ENCODE results near the gene KHDRBS2.

Gene KHDRBS2

DNA sequence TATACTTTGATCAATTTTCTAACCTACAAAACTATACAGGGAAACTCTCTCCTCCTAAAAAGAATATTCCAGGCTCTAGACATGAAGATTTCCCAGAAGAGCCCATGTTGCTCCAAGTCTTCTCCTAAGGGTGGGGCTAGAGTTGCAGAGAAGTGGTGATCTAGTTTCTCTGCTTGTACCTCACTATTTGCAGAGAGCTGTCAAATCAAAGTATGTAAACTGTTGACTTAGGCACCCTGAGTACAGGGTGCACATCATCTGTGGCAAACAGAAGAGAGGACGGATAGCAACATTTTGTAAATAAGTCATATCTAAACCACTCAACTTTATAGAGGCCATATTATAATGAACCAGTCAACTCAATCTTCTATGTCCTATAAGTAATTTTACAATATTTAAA lies 250.1 kb downstream of the KHDRBS2 start:
- no peak for DNase-seq (ENCODE audit: low read depth)

GRCh38 chr6:62013719-62014118 lies 272.3 kb downstream of the KHDRBS2 start:
- no peak for DNase-seq (ENCODE audit: low read depth)

- DNase-seq (ENCODE audit: low read depth) = no peak
Observed at GRCh38 chr6:62009445-62009844, 276.6 kb downstream of the KHDRBS2 start.

- no peak for DNase-seq (ENCODE audit: low read depth)
Observed at GRCh38 chr6:61989616-61990015, 296.4 kb downstream of the KHDRBS2 start.

- DNase-seq (ENCODE audit: low read depth) = no peak
Observed at GRCh38 chr6:61980622-61981021, 305.4 kb downstream of the KHDRBS2 start.

GRCh38 chr6:61977947-61978346 lies 308.1 kb downstream of the KHDRBS2 start:
- no peak for DNase-seq (ENCODE audit: low read depth)

DNA sequence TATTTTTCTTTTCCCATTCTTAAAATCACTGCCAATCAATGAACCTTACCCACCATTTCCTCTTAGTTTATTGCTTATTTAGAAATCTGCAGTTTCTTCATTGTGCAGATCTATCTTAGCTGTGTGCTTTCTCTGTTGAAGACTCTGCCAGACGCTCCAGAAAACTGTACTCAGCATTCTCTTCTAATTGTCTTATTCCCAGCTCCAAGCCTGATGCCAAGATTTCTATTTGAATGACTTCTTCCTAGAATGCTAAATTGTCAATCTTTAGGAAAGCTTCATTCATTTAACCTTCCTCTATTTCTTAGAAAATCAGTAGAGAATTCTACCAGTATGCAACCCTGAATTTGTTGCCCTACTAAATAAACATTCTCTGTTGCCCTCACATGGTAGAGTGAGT lies 308.9 kb downstream of the KHDRBS2 start:
- no peak for DNase-seq (ENCODE audit: low read depth)

GRCh38 chr6:61959196-61959595 lies 326.8 kb downstream of the KHDRBS2 start:
- DNase-seq (ENCODE audit: low read depth) = no peak

- DNase-seq (ENCODE audit: low read depth) = no peak
Observed at GRCh38 chr6:61953851-61954250, 332.2 kb downstream of the KHDRBS2 start.

DNA sequence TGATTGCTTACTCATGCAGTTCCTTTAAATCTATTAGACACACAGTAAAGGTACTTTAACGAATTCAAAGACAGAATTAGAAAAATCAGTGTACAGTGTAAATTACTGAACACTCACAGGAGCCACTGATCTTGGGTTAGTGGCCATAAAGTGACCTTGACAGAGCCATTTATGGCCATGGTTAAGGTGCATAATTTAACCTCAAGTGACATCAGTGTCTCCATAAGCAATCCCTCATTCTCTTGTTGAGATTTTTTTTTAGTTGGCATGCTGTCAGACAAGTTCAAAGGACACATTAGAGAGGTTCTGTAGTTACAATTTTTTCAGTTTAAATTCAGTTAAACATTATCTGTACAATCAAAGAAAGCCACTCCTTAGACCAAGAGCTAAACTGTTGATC lies 334.4 kb downstream of the KHDRBS2 start:
- DNase-seq (ENCODE audit: low read depth) = no peak

DNA sequence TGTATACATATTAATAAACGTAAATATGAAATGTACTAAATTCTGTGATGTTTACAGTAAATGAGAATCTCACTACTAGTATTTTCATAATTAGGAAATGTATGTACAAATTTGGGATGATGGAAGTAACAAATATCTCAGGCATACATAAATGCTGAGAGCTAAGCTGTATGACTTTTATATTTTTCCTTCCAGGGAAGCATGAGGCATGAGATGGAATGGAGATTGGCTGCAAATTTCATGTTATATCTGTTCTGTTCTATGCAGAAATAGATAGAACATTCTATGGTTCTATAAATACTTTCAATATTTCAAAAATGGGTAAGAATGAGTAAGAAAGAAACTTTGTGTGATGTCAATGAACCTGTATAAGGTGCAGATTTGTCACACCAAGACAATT lies 335.2 kb downstream of the KHDRBS2 start:
- no peak for DNase-seq (ENCODE audit: low read depth)

- no peak for DNase-seq (ENCODE audit: low read depth)
Observed at GRCh38 chr6:61949971-61950370, 336.1 kb downstream of the KHDRBS2 start.

- DNase-seq (ENCODE audit: low read depth) = no peak
Observed at GRCh38 chr6:61949161-61949560, 336.9 kb downstream of the KHDRBS2 start.

DNA sequence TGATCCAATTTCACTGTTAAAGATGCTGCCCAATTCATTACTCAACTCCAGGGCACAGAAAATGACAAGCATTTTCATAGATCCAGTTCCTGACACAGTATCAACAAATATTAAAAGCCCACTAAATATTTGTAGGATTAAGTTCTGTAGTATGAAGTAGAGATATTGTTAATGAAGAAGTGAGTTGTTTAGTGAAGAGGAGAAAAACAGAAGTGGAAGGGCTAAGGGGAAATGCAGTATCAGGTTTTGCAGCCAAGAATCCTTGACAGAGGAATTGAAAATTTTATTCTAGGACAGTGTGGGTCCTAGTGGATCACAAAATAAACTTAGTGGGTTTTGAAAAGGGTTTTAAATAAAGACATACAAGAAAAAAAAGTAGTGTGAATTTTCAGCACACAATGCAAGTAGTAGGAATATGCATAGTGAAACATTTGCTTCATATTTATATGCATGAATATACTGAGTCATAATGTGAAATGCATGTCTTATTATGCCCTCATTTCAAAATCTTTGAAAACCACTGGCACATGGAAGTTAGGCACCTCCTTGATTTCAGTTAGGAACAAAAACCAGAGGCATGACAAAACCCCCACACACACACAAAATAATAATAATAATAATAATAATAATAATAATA lies 338.6 kb downstream of the KHDRBS2 start:
- no peak for DNase-seq (ENCODE audit: low read depth)

- no peak for DNase-seq (ENCODE audit: low read depth)
Observed at GRCh38 chr6:61940919-61941318, 345.1 kb downstream of the KHDRBS2 start.

DNA sequence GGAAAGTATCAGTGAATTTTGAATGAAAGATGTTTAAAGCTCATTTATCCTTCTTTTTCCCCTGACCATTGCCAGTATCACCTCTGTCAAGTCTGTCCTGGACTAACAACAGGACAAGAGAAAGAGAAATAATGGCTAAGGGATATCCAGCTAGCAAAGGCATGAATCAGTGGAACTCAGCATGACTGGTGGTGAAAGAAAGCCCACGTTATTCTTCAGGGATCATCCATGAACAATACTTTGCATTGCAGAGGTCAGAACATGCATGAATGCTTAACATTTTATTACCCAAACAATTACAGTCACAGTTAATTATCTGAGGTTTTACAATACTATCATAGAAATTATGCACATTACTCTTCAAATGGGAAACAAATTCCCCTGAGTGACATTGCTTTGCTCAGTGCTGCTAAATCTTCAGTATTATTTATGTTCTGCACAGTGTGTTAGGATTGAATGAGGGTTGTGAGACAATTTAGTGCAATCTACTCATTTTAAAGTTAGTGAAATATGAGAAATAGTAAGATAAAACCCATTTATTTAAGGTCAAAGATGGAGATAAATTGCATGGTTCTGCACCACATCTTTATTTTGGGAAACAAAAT lies 350.7 kb downstream of the KHDRBS2 start:
- DNase-seq (ENCODE audit: low read depth) = no peak

DNA sequence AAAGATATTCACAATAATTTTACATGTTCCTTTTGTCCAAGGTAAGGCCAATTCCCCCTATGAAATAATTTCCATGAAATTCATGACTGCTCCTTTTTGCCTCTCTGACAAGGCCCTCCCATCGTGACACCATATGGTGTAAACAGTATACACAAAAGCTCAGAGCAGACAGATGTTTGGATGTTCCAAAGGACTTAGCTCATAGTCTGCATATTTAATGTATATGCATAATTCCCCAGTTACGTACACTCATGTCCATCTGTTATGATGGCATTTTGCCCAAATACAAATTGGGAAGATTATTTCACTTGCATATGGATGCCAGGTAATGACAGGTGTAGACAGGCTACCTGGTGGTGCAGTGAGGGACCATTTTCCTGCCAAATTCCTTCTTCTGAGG lies 376.5 kb downstream of the KHDRBS2 start:
- no peak for DNase-seq (ENCODE audit: low read depth)

DNA sequence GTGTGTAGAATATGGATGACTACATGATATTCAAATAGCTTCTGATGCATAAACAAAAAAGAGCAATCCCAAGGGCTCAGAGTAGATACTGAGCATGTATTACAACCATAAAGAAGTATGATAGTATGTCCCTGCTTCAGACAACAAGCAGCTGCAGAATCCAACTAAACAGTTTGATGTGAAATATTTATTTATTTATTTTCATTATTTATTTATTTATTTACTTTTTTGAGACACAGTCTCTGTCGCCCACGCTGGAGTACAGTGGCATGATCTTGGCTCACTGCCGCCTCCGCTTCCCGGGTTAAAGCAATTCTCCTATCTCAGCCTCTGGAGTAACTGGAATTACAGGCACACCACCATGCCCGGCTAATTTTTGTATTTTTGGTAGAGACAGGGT lies 384.3 kb downstream of the KHDRBS2 start:
- no peak for DNase-seq (ENCODE audit: low read depth)

- no peak for DNase-seq (ENCODE audit: low read depth)
Observed at GRCh38 chr6:61894536-61894935, 391.5 kb downstream of the KHDRBS2 start.

DNA sequence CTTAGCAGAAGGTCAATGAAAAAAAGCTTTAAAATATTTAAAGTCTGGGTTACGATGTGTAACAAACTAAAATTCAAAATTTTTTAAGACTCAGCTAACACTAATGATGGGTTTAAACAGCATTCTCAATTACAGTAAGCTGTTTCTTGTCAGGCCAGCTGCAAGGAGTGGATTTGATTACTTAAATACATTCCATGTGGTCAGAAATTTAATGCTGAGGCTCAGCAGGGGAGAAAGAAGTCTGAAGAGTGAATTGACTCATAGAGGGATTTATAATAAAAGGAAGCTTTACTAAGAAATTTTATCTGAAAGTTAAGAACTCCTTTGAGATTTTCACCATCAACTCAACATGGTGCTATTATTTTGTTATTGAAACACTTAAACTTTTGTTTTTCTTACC lies 398.6 kb downstream of the KHDRBS2 start:
- no peak for DNase-seq (ENCODE audit: low read depth)

DNA sequence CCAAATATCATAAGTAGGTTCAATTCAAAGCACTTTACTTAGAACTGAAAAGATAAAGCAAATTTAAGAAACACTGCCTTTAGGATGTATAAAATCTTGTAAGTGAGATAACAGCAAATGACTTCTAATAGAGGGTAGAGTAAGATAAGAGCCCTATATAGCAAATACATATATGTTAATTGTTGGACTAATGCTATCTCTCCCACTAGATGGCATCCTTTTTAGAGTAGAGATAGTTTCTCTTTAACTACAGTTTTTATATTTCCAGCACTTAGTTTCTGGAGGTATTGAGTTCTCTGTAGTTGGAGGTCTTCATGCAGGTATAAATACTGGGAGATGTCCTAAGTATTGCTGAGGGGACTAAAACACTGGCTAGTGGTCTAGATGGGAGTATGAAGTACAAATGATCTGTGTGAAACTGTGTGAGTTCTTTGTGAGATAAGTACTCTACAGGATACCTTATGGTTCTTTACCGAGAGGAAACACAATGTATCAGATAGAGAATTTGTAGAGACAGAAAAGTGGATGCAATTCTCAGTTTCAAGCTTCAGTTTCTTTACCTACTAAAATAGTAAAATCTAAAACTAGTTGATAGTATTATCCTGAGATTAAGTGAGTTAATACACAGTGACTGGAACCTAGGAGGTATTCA lies 399.3 kb downstream of the KHDRBS2 start:
- DNase-seq (ENCODE audit: low read depth) = no peak

- DNase-seq (ENCODE audit: low read depth) = no peak
Observed at GRCh38 chr6:61869632-61870400, 416.2 kb downstream of the KHDRBS2 start.

DNA sequence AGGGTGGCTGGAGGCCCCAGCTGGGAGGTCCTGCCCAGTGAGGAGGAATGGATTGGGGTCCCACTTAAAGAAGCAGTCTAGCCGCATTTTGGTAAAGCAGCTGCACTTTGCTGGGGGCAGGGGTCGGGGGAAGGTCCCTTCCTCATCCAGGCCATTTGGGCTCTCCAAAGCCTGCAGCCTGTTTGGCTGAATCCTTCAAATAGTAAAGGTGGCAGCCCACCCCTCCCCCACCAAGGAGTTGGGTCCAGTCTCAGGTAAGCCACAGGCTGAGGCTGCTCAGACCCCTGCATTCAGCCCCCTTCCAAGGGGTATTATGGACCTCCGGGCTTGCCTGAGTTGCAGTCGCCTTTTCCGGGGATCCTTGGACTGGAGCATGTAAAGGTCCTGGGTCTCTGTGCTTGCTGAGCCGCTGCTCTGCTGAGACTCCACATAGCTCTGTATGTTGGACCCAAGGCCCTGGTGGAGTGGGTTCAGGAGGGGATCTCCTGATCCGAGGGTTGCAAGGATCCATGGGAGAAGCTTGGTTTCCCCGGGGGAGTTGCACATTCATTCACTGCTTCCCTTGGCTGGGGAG lies 417.4 kb downstream of the KHDRBS2 start:
- no peak for DNase-seq (ENCODE audit: low read depth)
